NCI-H69 (cell line): ENCODE measurements around the gene RAD23B.

Source experiments
- DNase-seq: peaks from one replicate; lab custom pipeline; 2025; lab: John Stamatoyannopoulos, UW

Gene RAD23B

GRCh38 chr9:107269254-107269653 is 13.8 kb upstream of the RAD23B start:
- DNase-seq, result no peak

- no peak for DNase-seq
Observed at GRCh38 chr9:107269681-107270080, 13.4 kb upstream of the RAD23B start.

- DNase-seq, result no peak
Observed at GRCh38 chr9:107270082-107270481, 13.0 kb upstream of the RAD23B start.

GRCh38 chr9:107270580-107270979 is 12.5 kb upstream of the RAD23B start:
- no peak for DNase-seq

GRCh38 chr9:107273634-107274033 is 9.4 kb upstream of the RAD23B start:
- DNase-seq, result peak; percentile 56

GRCh38 chr9:107274096-107274495 is 9.0 kb upstream of the RAD23B start:
- DNase-seq, result no peak

- DNase-seq, result peak; percentile 32
Observed at GRCh38 chr9:107274953-107275422, 8.1 kb upstream of the RAD23B start.

- DNase-seq, result no peak
Observed at GRCh38 chr9:107275530-107275929, 7.5 kb upstream of the RAD23B start.

GRCh38 chr9:107276966-107277710 is 5.9 kb upstream of the RAD23B start:
- DNase-seq, result no peak

- no peak for DNase-seq
Observed at GRCh38 chr9:107277801-107278200, 5.3 kb upstream of the RAD23B start.

- no peak for DNase-seq
Observed at GRCh38 chr9:107279086-107279485, 4.0 kb upstream of the RAD23B start.

- DNase-seq, result no peak
Observed at GRCh38 chr9:107280543-107280942, 2.5 kb upstream of the RAD23B start.

GRCh38 chr9:107281184-107281583 is 1.9 kb upstream of the RAD23B start:
- no peak for DNase-seq

- DNase-seq, result peak; percentile 69
Observed at GRCh38 chr9:107281922-107282667, 984 bp upstream of the RAD23B start.

GRCh38 chr9:107283623-107284616 is 841 bp downstream of the RAD23B start:
- peak; percentile 94 for DNase-seq

- peak; percentile 26 for DNase-seq
Observed at GRCh38 chr9:107284636-107285035, 1.6 kb downstream of the RAD23B start.

GRCh38 chr9:107285286-107285685 is 2.2 kb downstream of the RAD23B start:
- DNase-seq, result no peak

GRCh38 chr9:107286057-107286456 is 3.0 kb downstream of the RAD23B start:
- DNase-seq, result peak; percentile 19

- DNase-seq, result no peak
Observed at GRCh38 chr9:107288701-107289100, 5.6 kb downstream of the RAD23B start.

- no peak for DNase-seq
Observed at GRCh38 chr9:107290619-107291018, 7.5 kb downstream of the RAD23B start.

GRCh38 chr9:107292821-107293542 is 9.9 kb downstream of the RAD23B start:
- DNase-seq, result no peak
